OCI-LY1 (cell line): ENCODE data around the gene ROR1.

Experiments
- H2AFZ ChIP-seq: fragments of 200-600 bp; sonication (generic), shearing (Covaris generic); 2 replicates; pipeline ENCODE4 v1.6.0; 2014; ENCODE audit warnings: antibody characterized with exemption, mild to moderate bottlenecking, low read length
- H3F3A ChIP-seq: fragments of 200-600 bp; sonication (generic), shearing (Covaris generic); 2 replicates; pipeline ENCODE4 v1.6.0; 2014; ENCODE audit warnings: mild to moderate bottlenecking, antibody characterized with exemption, low read length, moderate library complexity; ENCODE audit not compliant: insufficient read depth
- H3K27ac ChIP-seq: fragments of 200-600 bp; sonication (generic); 2 replicates; pipeline ENCODE4 v1.5.1; 2014; ENCODE audit warnings: low read length, mixed run types, mild to moderate bottlenecking, low read depth; ENCODE audit not compliant: poor library complexity, severe bottlenecking
- H3K27me3 ChIP-seq: fragments of 200-600 bp; sonication (generic); 2 replicates; pipeline ENCODE4 v1.6.0; 2014; ENCODE audit warnings: antibody characterized with exemption, mild to moderate bottlenecking, low read length, moderate library complexity; ENCODE audit not compliant: insufficient read depth
- H3K36me3 ChIP-seq: fragments of 200-600 bp; sonication (generic); 2 replicates; pipeline ENCODE4 v1.6.1; 2014; ENCODE audit warnings: mild to moderate bottlenecking, antibody characterized with exemption, low read length, moderate library complexity, mixed read lengths; ENCODE audit not compliant: insufficient read depth
- H3K4me1 ChIP-seq: fragments of 200-600 bp; sonication (generic); 2 replicates; pipeline ENCODE4 v1.5.1; 2014; ENCODE audit warnings: mild to moderate bottlenecking, low read length, moderate library complexity; ENCODE audit not compliant: insufficient read depth, severe bottlenecking
- H3K4me2 ChIP-seq: fragments of 200-600 bp; sonication (generic), shearing (Covaris generic); 2 replicates; pipeline ENCODE4 v1.6.1; 2014; ENCODE audit warnings: low read length
- H3K4me3 ChIP-seq: fragments of 200-600 bp; sonication (generic); 2 replicates; pipeline ENCODE4 v1.5.1; 2014; ENCODE audit warnings: low read length, low read depth, mild to moderate bottlenecking, mixed read lengths; ENCODE audit not compliant: poor library complexity, severe bottlenecking
- H3K79me2 ChIP-seq: fragments of 200-600 bp; shearing (Covaris generic); 2 replicates; pipeline ENCODE4 v1.6.1; 2016; ENCODE audit warnings: mixed run types, low read length, mixed read lengths; ENCODE audit not compliant: insufficient read depth
- H3K9ac ChIP-seq: fragments of 200-600 bp; sonication (generic), shearing (Covaris generic); 2 replicates; pipeline ENCODE4 v1.6.1; 2014; ENCODE audit warnings: mild to moderate bottlenecking, low read length, mixed read lengths
- H3K9me2 ChIP-seq: fragments of 200-600 bp; sonication (generic), shearing (Covaris generic); 2 replicates; pipeline ENCODE4 v1.6.1; 2014; ENCODE audit warnings: low read depth, mild to moderate bottlenecking, low read length, mixed read lengths
- H3K9me3 ChIP-seq: fragments of 200-600 bp; shearing (Covaris generic); 2 replicates; pipeline ENCODE4 v1.6.1; 2014; ENCODE audit warnings: low read length, mixed read lengths
- H4K20me1 ChIP-seq: fragments of 200-600 bp; sonication (generic), shearing (Covaris generic); 2 replicates; pipeline ENCODE4 v1.6.0; 2016; ENCODE audit warnings: mild to moderate bottlenecking, low read length; ENCODE audit not compliant: insufficient read depth
- CTCF ChIP-seq: fragments of 200-600 bp; sonication (generic), shearing (Covaris generic); IDR thresholded peaks from 2 replicates; pipeline ENCODE4 v1.5.1; 2017; ENCODE audit warnings: mild to moderate bottlenecking, antibody characterized with exemption, low read length, moderate library complexity, mixed read lengths
- EZH2 ChIP-seq: fragments of 200-600 bp; sonication (generic), shearing (Covaris generic); IDR thresholded peaks from 2 replicates; pipeline ENCODE4 v1.8.0; 2017; ENCODE audit warnings: borderline replicate concordance, mixed run types, mild to moderate bottlenecking, antibody characterized with exemption, low read length, moderate library complexity, mixed read lengths

ROR1 gene

GRCh38 chr1:64183395-64184002 lies 409.7 kb downstream of the ROR1 start:
- Histone ChIP-seq H3K36me3 (no peaks in the 10 kb centered on the region), H3K4me2 (no peak overlapping the region), H3K4me3 (no peak overlapping the region), H3K9me3 (no peaks in the 10 kb centered on the region), H4K20me1 (no peaks in the 10 kb centered on the region), H2AFZ (no peak overlapping the region), H3F3A (no peaks in the 10 kb centered on the region), H3K4me1 (no peaks in the 10 kb centered on the region), H3K79me2 (no peaks in the 10 kb centered on the region), H3K9me2 (no peaks in the 10 kb centered on the region), H3K9ac (no peak overlapping the region), H3K27ac (no peak overlapping the region), H3K27me3 (no peaks in the 10 kb centered on the region)
- no peak for TF ChIP-seq CTCF
- no peak for TF ChIP-seq EZH2

GRCh38 chr1:64184003-64184440 lies 410.2 kb downstream of the ROR1 start:
- TF ChIP-seq CTCF, result no peak
- no peak for TF ChIP-seq EZH2
- no peak overlapping the region for H3K4me2 ChIP-seq
- H3K9ac ChIP-seq, result no peak overlapping the region
- no peaks in the 10 kb centered on the region for H3K27me3 ChIP-seq
- H3K4me3 ChIP-seq, result no peak overlapping the region
- no peak overlapping the region for H2AFZ ChIP-seq
- H3F3A ChIP-seq, result no peaks in the 10 kb centered on the region
- no peak overlapping the region for H3K27ac ChIP-seq
- H3K4me1 ChIP-seq, result no peaks in the 10 kb centered on the region
- no peaks in the 10 kb centered on the region for H3K9me2 ChIP-seq
- no peaks in the 10 kb centered on the region for H3K79me2 ChIP-seq
- no peaks in the 10 kb centered on the region for H3K36me3 ChIP-seq
- no peaks in the 10 kb centered on the region for H4K20me1 ChIP-seq
- no peaks in the 10 kb centered on the region for H3K9me3 ChIP-seq

GRCh38 chr1:64186138-64186897 lies 412.5 kb downstream of the ROR1 start:
- H4K20me1 ChIP-seq, result no peaks in the 10 kb centered on the region
- TF ChIP-seq EZH2, result no peak
- no peak for TF ChIP-seq CTCF

More at GRCh38 chr1:64186138-64186897, 412.5 kb downstream of the ROR1 start:
- Histone ChIP-seq H3K9me3 (no peaks in the 10 kb centered on the region), H3K79me2 (no peaks in the 10 kb centered on the region), H3K27ac (no peak overlapping the region), H3K27me3 (no peaks in the 10 kb centered on the region), H3K4me1 (no peaks in the 10 kb centered on the region), H3K36me3 (no peaks in the 10 kb centered on the region), H3K4me2 (no peak overlapping the region), H2AFZ (no peak overlapping the region), H3F3A (no peaks in the 10 kb centered on the region), H3K9me2 (no peaks in the 10 kb centered on the region), H3K4me3 (no peak overlapping the region), H3K9ac (no peak overlapping the region)
